Mononuclear cell (primary cell): ENCODE measurements around the gene CACNA1H. TPM values are rescaled to one million over a fixed set of nuclear protein-coding genes. Genes with fewer than 3 reads are reported as not detected.
"Not testable (repeated sequence)": the region's sequence is repeated elsewhere in the genome, so short reads cannot be mapped to it uniquely, and the experiment has no call there.

Experiments used
- H3K27me3 ChIP-seq: 2 replicates; pipeline ENCODE4 v1.6.0; 2011; ENCODE audit warnings: low read length, control low read depth; ENCODE audit not compliant: insufficient read depth
- H3K4me1 ChIP-seq: 2 replicates; pipeline ENCODE4 v1.5.1; 2011; ENCODE audit warnings: mild to moderate bottlenecking, low read length, control low read depth; ENCODE audit not compliant: insufficient read depth
- H3K4me3 ChIP-seq: 2 replicates; pipeline ENCODE4 v1.5.1; 2011; ENCODE audit warnings: mild to moderate bottlenecking, low read length, moderate library complexity
- H3K9me3 ChIP-seq: 2 replicates; pipeline ENCODE4 v1.5.1; 2011; ENCODE audit warnings: low read depth, mild to moderate bottlenecking, control low read depth, low read length
- total RNA-seq: library from RNA; depleted of rRNA; stranded (reverse); fragments of >200 nt; gene quantifications from one replicate; pipeline ENCODE4 v1.2.3, GENCODE V29; 2012

The CACNA1H gene
- total RNA-seq, 1 donor = 0.52 TPM

DNA sequence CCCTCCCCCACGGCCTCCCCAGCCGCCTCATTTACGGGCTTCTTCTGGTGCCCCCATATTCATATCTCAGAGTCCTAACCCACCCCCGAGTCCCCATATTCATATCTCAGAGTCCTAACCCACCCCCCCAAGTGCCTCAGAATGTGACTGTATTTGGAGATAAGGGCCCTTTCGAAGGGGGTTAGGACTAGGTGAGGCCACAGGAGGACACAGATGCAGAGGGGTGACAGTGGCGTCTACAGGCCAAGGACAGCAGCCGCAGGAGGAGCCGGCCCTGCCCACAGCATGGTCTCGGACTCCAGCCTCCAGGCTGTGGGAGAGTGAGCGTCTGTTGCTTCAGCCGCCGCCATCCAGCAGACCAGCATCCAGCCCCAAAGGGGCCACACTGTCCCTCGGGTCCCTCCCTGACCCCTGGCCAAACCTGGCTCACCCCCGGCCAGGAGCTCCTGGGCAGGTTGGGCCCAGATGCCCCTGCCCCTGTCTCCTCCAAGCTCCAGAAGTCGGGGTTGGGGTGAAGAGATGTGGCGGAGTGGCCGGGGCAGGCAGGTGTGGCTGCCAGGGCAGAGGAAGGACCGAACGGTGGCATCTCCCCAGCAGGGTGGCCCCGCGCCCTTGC lies 25.5 kb downstream of the CACNA1H start:
- Histone ChIP-seq H3K9me3 (no peaks in the 10 kb centered on the region), H3K4me3 (no peak overlapping the region), H3K4me1 (no peaks in the 10 kb centered on the region), H3K27me3 (no peaks in the 10 kb centered on the region)

DNA sequence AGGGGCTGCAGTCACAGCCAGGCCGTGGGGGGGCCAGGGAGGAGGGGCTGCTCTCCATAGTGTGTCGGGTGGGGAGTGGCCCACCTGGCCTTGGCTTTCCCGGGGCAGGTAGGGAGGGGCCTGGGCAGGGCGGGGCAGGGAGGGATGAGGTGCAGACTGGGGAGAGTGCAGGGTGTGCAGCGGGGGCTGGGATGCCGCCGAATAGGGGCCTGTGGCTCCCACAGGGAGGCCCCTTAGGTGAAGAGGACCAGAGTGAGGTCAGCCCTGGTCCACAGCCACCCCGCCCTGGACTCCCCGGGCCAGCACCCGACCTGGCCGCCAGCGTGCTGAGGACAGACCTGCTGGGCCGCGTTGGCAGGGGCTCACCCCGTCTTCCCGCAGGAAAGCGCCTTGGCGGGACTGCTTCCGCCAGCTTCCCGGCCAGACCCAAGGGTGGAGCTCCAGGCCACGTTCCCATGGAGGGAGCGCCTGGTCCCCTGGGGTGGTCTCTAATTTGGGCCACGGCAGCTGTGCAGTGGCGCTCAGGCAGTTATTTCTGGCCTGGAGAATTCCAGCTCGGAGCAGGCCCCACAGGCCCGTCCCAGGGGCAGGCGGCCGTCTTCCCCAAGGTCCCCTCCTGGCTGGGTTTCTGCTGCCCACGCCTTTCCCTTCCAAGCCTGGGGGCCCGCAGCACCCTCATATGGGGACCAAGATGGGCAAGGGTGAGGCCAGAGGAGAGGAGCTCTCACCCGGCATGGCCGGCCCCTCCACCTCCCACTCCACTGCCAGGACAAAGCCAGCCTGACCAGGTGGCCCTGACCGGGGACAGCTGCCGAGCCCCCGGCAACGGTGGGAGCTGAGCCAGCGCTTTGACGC lies 27.9 kb downstream of the CACNA1H start:
- no peak overlapping the region for H3K4me3 ChIP-seq
- no peaks in the 10 kb centered on the region for H3K4me1 ChIP-seq
- no peaks in the 10 kb centered on the region for H3K9me3 ChIP-seq
- no peaks in the 10 kb centered on the region for H3K27me3 ChIP-seq

DNA sequence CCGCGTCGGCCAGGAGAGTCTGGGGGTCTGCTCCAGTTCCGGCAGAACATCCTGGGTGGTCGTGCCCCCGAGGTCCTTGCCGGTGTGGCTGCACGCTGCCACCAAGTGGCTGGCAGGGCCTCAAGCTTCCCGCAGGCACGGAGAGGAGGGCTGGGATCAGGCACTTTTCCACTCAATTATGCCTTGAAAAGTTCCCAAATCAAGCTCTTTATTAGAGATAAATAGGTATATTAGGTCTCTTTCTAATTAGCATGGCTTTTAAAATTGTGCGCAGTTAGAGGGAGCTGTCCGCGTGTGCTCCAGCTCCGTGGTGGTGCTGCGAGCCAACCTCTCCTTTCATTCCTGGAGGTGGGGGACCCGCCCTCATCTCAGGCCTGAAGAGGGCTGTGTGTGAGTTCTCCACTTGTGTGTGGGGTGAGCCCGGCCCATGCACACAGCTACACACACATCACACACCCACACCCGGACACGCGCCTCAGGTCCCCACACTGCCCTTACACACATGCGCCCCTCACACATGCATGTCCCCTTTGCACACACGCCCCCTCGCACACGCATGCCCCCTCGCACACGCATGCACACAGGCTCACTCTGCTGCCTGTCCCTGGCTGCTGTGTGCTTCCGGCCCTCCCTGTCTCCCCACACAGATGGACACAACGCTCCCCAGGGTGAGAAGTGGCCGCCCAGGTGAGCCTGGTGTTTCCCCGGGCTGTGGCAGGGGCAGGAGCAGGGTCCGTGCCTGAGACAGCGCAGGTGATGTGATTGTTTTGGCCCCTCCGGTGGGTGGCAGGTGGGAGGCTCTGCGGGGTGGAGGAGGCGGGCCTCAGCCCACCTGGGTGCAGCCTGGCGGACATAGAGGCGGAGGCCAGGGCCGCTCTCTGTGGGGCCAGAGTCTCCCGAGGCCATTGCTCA lies 28.8 kb downstream of the CACNA1H start:
- Histone ChIP-seq H3K4me1 (no peaks in the 10 kb centered on the region), H3K4me3 (no peak overlapping the region), H3K9me3 (no peaks in the 10 kb centered on the region), H3K27me3 (no peaks in the 10 kb centered on the region)

DNA sequence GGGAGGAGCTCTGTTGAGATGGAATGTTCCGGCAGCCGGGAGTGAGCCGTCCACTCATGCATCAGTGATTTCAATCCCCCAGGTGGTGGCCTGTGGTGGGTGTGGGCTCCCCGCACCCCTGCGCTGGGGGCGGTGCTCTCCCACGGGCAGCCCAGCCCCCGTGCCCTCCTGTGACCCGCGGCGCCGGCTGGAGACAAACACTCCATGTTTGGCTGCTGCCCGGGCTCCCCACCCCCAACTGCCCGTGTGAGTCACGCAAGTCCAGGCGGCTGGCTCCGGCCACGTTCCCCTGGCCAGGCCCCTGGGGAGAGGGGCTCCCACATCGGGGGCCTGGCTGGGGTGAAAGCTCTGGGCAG lies 29.4 kb downstream of the CACNA1H start:
- H3K9me3 ChIP-seq = no peaks in the 10 kb centered on the region
- H3K27me3 ChIP-seq = no peaks in the 10 kb centered on the region
- no peaks in the 10 kb centered on the region for H3K4me1 ChIP-seq
- H3K4me3 ChIP-seq = no peak overlapping the region

DNA sequence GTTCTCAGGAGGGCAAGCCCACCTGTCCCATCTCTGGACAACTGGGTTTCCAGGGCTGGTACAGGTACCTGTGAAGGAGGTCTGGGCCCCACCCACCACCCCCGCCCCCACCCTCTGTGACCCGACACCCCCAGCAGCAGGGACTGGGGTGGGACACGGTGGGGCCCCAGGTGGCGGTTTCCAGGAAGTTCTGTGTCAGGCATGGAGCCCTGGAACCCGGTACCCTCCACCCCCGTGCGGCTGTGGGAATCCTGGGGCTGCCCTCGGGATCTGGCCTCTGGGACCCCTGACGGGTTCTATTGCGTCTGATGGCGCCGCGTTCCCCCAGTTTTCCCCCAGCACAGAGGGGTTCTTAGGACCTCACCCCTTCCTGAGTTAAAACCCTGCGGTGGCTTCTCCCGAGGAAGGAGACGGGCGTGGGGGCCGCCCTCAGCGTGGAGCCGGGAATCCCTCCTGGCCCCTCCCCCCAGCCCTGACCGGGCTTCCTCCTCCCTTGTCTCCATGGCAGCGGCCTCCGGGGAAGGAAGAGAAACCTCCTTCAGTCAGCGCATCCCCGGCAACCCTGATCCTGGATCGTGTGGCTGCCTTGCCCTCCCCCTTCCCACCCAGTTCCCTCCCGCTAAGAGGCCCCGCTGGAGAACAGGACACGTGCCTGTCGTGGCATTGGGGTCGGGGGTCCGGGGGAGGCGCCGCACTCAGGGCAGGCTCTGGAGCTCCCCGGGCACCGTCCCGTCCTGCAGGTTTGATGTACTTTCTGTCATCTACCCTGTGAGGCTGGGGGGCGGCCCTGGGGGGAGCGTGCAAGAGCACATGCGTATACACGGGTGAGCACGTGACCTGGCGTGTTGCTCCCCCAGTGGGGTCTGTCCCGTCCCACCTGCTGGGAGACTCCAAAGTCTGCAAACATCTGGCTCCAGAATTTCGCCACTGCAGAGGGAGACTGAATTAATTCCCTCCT lies 30.3 kb downstream of the CACNA1H start:
- Histone ChIP-seq H3K4me3 (no peak overlapping the region), H3K4me1 (no peaks in the 10 kb centered on the region), H3K9me3 (no peaks in the 10 kb centered on the region), H3K27me3 (no peaks in the 10 kb centered on the region)

GRCh38 chr16:1184156-1184868 lies 31.4 kb downstream of the CACNA1H start:
- no peaks in the 10 kb centered on the region for H3K4me1 ChIP-seq
- H3K4me3 ChIP-seq = no peak overlapping the region
- H3K27me3 ChIP-seq = no peaks in the 10 kb centered on the region
- H3K9me3 ChIP-seq = no peaks in the 10 kb centered on the region

DNA sequence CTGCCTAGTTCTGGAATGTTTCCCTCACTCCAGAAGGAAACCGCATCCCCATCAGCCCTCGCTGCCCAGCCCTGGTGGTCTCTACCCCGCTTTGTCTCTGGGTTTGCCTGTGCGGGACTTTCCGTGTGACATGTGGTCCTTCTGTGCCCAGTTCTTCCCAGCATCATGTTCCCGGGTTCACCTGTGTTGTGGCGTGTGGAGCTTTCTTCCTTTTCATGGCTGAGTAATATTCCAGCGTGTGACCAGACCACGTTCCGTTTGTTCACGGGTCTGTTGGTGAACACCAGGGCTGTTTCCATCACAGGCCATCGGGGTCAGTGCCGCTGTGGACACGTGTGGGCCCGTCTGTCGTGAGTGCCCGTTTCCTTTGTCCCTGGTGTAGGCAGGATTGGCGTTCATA lies 32.1 kb downstream of the CACNA1H start:
- Histone ChIP-seq H3K9me3 (no peaks in the 10 kb centered on the region), H3K4me1 (no peaks in the 10 kb centered on the region), H3K27me3 (no peaks in the 10 kb centered on the region), H3K4me3 (no peak overlapping the region)

- H3K9me3 ChIP-seq, H3K4me1 ChIP-seq, H3K4me3 ChIP-seq, H3K27me3 ChIP-seq: not testable (repeated sequence)
Measured at GRCh38 chr16:1185460-1186207, 32.7 kb downstream of the CACNA1H start.

DNA sequence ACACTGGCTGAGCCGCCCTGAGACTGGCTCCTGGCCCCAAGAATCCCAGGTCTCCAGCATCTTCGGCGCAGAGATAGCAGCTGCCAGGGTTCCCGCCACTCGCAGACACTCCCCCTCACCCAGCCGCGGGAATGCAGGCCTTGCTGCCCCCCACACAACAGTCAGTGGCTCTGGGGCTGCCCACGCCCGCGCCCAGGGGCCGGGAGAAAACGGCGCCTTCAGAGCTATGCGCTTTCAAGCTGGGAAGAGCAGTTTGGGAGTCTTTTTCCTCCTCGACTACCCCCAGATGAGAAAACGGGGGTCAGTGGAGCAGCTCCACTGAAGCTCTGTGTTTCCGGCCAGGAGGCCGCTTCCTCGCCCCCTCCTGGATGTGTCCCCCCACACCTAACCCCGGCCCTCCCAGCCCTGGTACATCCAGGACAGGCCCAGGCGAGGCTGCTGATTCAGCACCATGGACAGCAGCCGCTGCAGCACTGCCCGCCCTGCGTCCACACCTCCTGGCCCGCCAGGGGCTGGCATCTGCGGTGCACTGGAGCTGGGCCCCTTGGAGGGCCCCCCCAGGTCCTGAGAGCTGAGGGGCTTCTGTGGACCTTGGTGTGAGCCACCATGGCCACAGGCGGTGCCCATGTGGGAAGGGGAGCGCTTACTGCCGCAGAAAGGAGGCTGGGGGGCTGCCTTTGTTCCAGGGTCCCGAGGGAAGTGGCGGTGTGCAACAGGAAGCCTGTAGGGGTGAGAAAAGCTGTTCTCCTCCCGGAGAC lies 35.7 kb downstream of the CACNA1H start:
- H3K4me3 ChIP-seq = no peak overlapping the region
- no peaks in the 10 kb centered on the region for H3K9me3 ChIP-seq
- H3K4me1 ChIP-seq = no peaks in the 10 kb centered on the region
- H3K27me3 ChIP-seq = no peaks in the 10 kb centered on the region

DNA sequence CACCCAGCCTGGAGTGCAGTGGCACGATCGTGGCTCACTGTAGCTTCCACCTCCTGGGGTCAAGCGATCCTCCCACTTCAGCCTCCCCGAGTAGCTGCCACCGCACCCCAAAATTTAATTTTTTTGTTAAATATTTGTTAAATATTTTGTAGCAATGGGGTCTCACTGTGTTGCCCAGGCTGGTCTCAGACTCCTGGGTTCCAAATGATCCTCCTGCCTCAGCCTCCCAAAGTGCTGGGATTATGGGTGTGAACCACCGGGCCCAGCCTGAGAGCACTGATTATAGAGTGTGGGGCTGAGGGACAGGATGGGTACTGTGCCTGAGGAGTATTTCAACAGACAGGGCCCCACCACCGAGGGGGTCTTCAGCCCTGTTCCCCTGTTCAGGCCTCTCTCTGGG lies 36.5 kb downstream of the CACNA1H start:
- Histone ChIP-seq H3K4me1 (no peaks in the 10 kb centered on the region), H3K4me3 (no peak overlapping the region), H3K27me3 (no peaks in the 10 kb centered on the region), H3K9me3 (no peaks in the 10 kb centered on the region)

GRCh38 chr16:1190789-1191188 lies 37.9 kb downstream of the CACNA1H start:
- not testable (repeated sequence) for H3K4me1 ChIP-seq, H3K27me3 ChIP-seq, H3K4me3 ChIP-seq, H3K9me3 ChIP-seq

DNA sequence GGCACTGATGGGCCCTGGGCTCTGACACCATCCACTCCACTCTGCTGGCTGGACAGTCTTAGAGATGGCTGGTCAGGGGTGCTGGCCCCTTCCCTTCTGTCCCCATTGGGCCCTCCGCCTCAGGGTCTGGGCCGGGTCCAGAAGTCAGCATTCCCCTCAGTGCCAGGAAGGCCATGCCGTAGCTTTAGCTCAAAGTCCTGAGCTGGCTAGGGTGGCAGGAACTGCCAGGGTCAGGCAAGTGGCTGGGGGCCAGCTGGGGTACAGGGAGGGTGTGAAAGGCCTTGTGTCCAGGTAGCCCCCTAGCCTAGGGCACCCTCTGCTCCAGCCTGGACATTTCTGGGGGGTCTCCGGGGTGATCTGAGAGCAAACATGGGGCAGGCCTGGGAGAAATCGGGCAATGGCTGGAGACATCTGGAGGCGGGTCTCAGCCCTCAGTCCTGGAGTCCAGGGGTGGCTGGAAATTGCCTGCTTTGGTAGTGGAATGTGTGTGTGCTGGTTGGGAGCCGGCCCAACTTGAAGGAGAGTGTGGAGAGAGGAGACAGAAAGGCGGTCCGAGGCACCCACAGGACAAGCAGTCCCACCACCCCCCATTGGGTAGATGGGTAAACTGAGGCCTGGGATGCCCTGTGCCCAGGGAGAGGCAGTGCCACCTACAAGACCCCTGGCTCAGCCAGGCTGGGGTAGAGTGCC lies 39.6 kb downstream of the CACNA1H start:
- Histone ChIP-seq H3K27me3 (no peaks in the 10 kb centered on the region), H3K4me1 (no peaks in the 10 kb centered on the region), H3K9me3 (no peaks in the 10 kb centered on the region), H3K4me3 (no peak overlapping the region)
